AG04449 (cell line): ENCODE data around the gene PPDPF.

Source experiments
- CTCF ChIA-PET: fragments of 350-600 bp; formaldehyde crosslinking; extraction: SDS; loops from one replicate; lab custom pipeline; 2021; ENCODE audit warnings: antibody characterized with exemption; lab: Yijun Ruan, JAX
- POLR2A ChIA-PET: fragments of 400-600, 350-600 bp; formaldehyde crosslinking; extraction: SDS; loops from one replicate; lab custom pipeline; 2020; ENCODE audit warnings: antibody characterized with exemption, inconsistent platforms; lab: Yijun Ruan, JAX
- DNase-seq: peaks from one replicate; pipeline ENCODE4 v3.0.0-alpha.2; 2010; ENCODE audit warnings: low read depth, low spot score
- H3K4me3 ChIP-seq: 2 replicates; pipeline ENCODE4 v1.5.1; 2011; ENCODE audit warnings: low read depth, mild to moderate bottlenecking, control low read depth, low read length
- CTCF ChIP-seq: IDR thresholded peaks from one replicate; pipeline ENCODE4 v1.5.1; 2011; ENCODE audit warnings: mild to moderate bottlenecking, moderate library complexity, low read length, control low read depth, inconsistent platforms; ENCODE audit not compliant: insufficient read depth; ENCODE audit errors: missing control alignments

The PPDPF gene

DNA sequence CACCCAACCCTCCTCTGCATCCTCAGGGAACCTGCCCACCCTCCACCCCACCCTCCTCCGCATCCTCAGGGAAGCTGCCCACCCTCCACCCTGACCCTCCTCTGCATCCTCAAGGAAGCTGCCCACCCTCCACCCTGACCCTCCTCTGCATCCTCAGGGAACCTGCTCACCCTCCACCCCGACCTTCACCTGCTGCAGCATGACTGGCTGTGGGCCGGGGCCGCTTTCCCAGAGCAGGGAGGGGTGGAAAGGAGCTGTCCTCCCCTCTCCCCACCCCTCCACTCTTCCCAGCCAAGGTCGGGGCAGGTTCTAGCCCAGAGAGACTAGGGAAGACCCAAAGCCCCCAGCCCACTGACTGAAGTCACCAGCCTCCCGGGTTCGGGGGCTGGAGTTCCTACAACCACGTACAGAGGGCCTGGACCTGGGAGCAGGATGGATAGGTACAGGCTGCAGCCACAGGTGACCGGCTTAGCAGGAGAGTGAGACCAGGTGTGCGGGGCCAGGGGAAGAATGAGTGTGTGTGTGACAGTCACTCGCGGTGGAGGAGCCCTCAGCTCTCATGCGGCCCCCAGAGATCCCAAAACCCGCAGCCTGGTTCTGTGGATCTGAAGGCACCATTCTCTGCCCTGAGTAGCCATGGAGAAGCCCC is 33.3 kb upstream of the PPDPF start:
- no peak overlapping the region for H3K4me3 ChIP-seq
- POLR2A ChIA-PET: no interaction called here
- CTCF ChIA-PET: interaction anchor here (1.0 kb wide), 1 partner anchor 9 kb away, joined by 3 read pairs; no protein-coding TSS in a partner anchor
- no peak for TF ChIP-seq CTCF
- DNase-seq: no peak

GRCh38 chr20:63487781-63488241 is 32.8 kb upstream of the PPDPF start:
- POLR2A ChIA-PET: no interaction called here
- H3K4me3 ChIP-seq: no peak overlapping the region
- no peak for TF ChIP-seq CTCF
- CTCF ChIA-PET: interaction anchor here (1.0 kb wide), 1 partner anchor 8 kb away, joined by 3 read pairs; no protein-coding TSS in a partner anchor
- no peak for DNase-seq

GRCh38 chr20:63488315-63489251 is 32.0 kb upstream of the PPDPF start:
- no peak for TF ChIP-seq CTCF
- POLR2A ChIA-PET: no interaction called here
- DNase-seq: no peak
- CTCF ChIA-PET: no interaction called here
- H3K4me3 ChIP-seq: no peak overlapping the region

GRCh38 chr20:63490416-63490815 is 30.1 kb upstream of the PPDPF start:
- no peak overlapping the region for H3K4me3 ChIP-seq
- ChIA-PET CTCF (no interaction called here), POLR2A (no interaction called here)
- DNase-seq: no peak
- TF ChIP-seq CTCF: no peak

GRCh38 chr20:63491078-63491477 is 29.5 kb upstream of the PPDPF start:
- POLR2A ChIA-PET: no interaction called here
- no peak for DNase-seq
- TF ChIP-seq CTCF: no peak
- H3K4me3 ChIP-seq: no peak overlapping the region
- CTCF ChIA-PET: no interaction called here

- H3K4me3 ChIP-seq: no peak overlapping the region
- CTCF ChIA-PET: no interaction called here
- no peak for TF ChIP-seq CTCF
- POLR2A ChIA-PET: no interaction called here
- no peak for DNase-seq
Measured at GRCh38 chr20:63491635-63492230, 28.8 kb upstream of the PPDPF start.
